Fibroblast of lung (primary cell): ENCODE results near the gene LUC7L3. TPM values are rescaled to one million over a fixed set of nuclear protein-coding genes. Genes with fewer than 3 reads are reported as not detected.

Source experiments
- DNase-seq, 2 donors: peaks; one replicate each; pipeline versions ENCODE4 v3.0.0 to v3.0.0-alpha.2; 2010; ENCODE audit warnings: low read depth in 2 of 2
- H2AFZ ChIP-seq: 2 replicates; pipeline ENCODE4 v1.5.1; 2012; ENCODE audit warnings: low read length, control low read depth, inconsistent platforms
- H3K27ac ChIP-seq: 2 replicates; pipeline ENCODE4 v1.5.1; 2011; ENCODE audit warnings: low read length, control low read depth; ENCODE audit not compliant: insufficient read depth
- H3K27me3 ChIP-seq: 2 replicates; pipeline ENCODE4 v1.5.1; 2011; ENCODE audit warnings: mild to moderate bottlenecking, low read length; ENCODE audit not compliant: control insufficient read depth, insufficient read depth
- H3K36me3 ChIP-seq: 2 replicates; pipeline ENCODE4 v1.5.1; 2011; ENCODE audit warnings: low read length; ENCODE audit not compliant: control insufficient read depth, insufficient read depth
- H3K4me1 ChIP-seq: 2 replicates; pipeline ENCODE4 v1.5.1; 2011; ENCODE audit warnings: low read length; ENCODE audit not compliant: control insufficient read depth, insufficient read depth; ENCODE audit errors: extremely low read depth
- H3K4me2 ChIP-seq: 2 replicates; pipeline ENCODE4 v1.5.1; 2011; ENCODE audit warnings: low read length, control low read depth; ENCODE audit not compliant: insufficient read depth; ENCODE audit errors: extremely low read depth
- H3K4me3 ChIP-seq, 4 experiments: fragments of 200-600 bp in 1 of 4; sonication (generic) in 1 of 4; replicated peaks in 1 of 4; 2 replicates each; pipeline ENCODE4 v1.5.1; 2011 to 2016; ENCODE audit warnings: low read length in 4 of 4, low read depth in 3 of 4, mild to moderate bottlenecking in 3 of 4, control low read depth in 2 of 4, inconsistent platforms in 1 of 4, mixed read lengths in 1 of 4; ENCODE audit not compliant: insufficient read depth in 1 of 4; ENCODE audit errors: control extremely low read depth in 1 of 4
- H3K79me2 ChIP-seq: 2 replicates; pipeline ENCODE4 v1.5.1; 2012; ENCODE audit warnings: mild to moderate bottlenecking, low read length, inconsistent platforms; ENCODE audit not compliant: control insufficient read depth, insufficient read depth
- H3K9ac ChIP-seq: 2 replicates; pipeline ENCODE4 v1.5.1; 2011; ENCODE audit warnings: mild to moderate bottlenecking, low read length, control low read depth; ENCODE audit not compliant: insufficient read depth
- H3K9me3 ChIP-seq: 2 replicates; pipeline ENCODE4 v1.5.1; 2012; ENCODE audit warnings: low read depth, low read length; ENCODE audit not compliant: control insufficient read depth, insufficient read depth
- H4K20me1 ChIP-seq: 2 replicates; pipeline ENCODE4 v1.5.1; 2011; ENCODE audit warnings: low read length; ENCODE audit not compliant: control insufficient read depth, insufficient read depth; ENCODE audit errors: extremely low read depth
- EZH2 ChIP-seq: IDR thresholded peaks from 2 replicates; pipeline ENCODE4 v1.5.1; 2012; ENCODE audit warnings: low read length, control low read depth, mild to moderate bottlenecking; ENCODE audit errors: missing control alignments
- polyA plus RNA-seq, 2 donors: library from polyadenylated mRNA; depleted of rRNA in 1 of 2; stranded (reverse) in 1 of 2; unstranded in 1 of 2; fragments of >200 nt; gene quantifications; 2 replicates each; pipeline ENCODE4 v1.2.1, GENCODE V29; 2011 to 2012; ENCODE audit warnings: missing spikeins in 1 of 2
- total RNA-seq: library from RNA; depleted of rRNA; stranded (reverse); fragments of >200 nt; gene quantifications from 2 replicates; pipeline ENCODE4 v1.2.1, GENCODE V29; 2014
- TF ChIP-seq, protein P1 (sequence below), 2 donors: IDR thresholded peaks in 1 of 2; conservative IDR thresholded peaks in 1 of 2; 1 replicate in 1 of 2; 2 replicates in 1 of 2; pipeline ENCODE4 v1.5.1; 2011 to 2012; ENCODE audit warnings: low read length in 2 of 2, control low read depth in 1 of 2, inconsistent platforms in 1 of 2, low read depth in 1 of 2, mild to moderate bottlenecking in 1 of 2

LUC7L3 gene
- total and polyA plus RNA-seq, 2 donors (not counting 1 experiment from before 2014, with no cell fraction given): 35.2 to 56.5 TPM

- no peak for DNase-seq
- Histone ChIP-seq H3K27me3 (no peaks in the 10 kb centered on the region), H4K20me1 (no peaks in the 10 kb centered on the region), H3K4me3 (no peak overlapping the region), H3K4me1 (no peaks in the 10 kb centered on the region), H3K9ac (no peak overlapping the region), H3K36me3 (no peaks in the 10 kb centered on the region), H3K27ac (no peak overlapping the region), H3K79me2 (no peaks in the 10 kb centered on the region), H2AFZ (no peak overlapping the region), H3K9me3 (no peaks in the 10 kb centered on the region), H3K4me2 (no peak overlapping the region)
- TF ChIP-seq EZH2: no peak
- TF ChIP-seq, protein P1, sequence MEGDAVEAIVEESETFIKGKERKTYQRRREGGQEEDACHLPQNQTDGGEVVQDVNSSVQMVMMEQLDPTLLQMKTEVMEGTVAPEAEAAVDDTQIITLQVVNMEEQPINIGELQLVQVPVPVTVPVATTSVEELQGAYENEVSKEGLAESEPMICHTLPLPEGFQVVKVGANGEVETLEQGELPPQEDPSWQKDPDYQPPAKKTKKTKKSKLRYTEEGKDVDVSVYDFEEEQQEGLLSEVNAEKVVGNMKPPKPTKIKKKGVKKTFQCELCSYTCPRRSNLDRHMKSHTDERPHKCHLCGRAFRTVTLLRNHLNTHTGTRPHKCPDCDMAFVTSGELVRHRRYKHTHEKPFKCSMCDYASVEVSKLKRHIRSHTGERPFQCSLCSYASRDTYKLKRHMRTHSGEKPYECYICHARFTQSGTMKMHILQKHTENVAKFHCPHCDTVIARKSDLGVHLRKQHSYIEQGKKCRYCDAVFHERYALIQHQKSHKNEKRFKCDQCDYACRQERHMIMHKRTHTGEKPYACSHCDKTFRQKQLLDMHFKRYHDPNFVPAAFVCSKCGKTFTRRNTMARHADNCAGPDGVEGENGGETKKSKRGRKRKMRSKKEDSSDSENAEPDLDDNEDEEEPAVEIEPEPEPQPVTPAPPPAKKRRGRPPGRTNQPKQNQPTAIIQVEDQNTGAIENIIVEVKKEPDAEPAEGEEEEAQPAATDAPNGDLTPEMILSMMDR (conservative IDR thresholded peaks at IDR 0.05 in 1 of 2, IDR thresholded peaks at IDR 0.05 in 1 of 2; ENCODE audit: low read depth in 1 of 2, low read length in 2 of 2): no peak
Measured at GRCh38 chr17:50765454-50766221, 46.2 kb downstream of the LUC7L3 start.

GRCh38 chr17:50766222-50767023, 47.0 kb downstream of the LUC7L3 start:
- no peaks in the 10 kb centered on the region for H3K9me3 ChIP-seq
- no peaks in the 10 kb centered on the region for H3K4me1 ChIP-seq
- no peak for DNase-seq
- H3K79me2 ChIP-seq: no peaks in the 10 kb centered on the region
- no peaks in the 10 kb centered on the region for H4K20me1 ChIP-seq
- no peak overlapping the region for H2AFZ ChIP-seq
- H3K36me3 ChIP-seq: no peaks in the 10 kb centered on the region
- no peak overlapping the region for H3K9ac ChIP-seq
- H3K4me3 ChIP-seq: no peak overlapping the region
- no peak overlapping the region for H3K27ac ChIP-seq
- no peak overlapping the region for H3K4me2 ChIP-seq
- TF ChIP-seq, protein P1 (conservative IDR thresholded peaks at IDR 0.05 in 1 of 2, IDR thresholded peaks at IDR 0.05 in 1 of 2; ENCODE audit: low read depth in 1 of 2, low read length in 2 of 2): no peak
- no peak for TF ChIP-seq EZH2
- no peaks in the 10 kb centered on the region for H3K27me3 ChIP-seq

GRCh38 chr17:50767030-50767429, 47.6 kb downstream of the LUC7L3 start:
- no peaks in the 10 kb centered on the region for H3K9me3 ChIP-seq
- no peaks in the 10 kb centered on the region for H3K36me3 ChIP-seq
- no peaks in the 10 kb centered on the region for H4K20me1 ChIP-seq
- TF ChIP-seq, protein P1 (conservative IDR thresholded peaks at IDR 0.05 in 1 of 2, IDR thresholded peaks at IDR 0.05 in 1 of 2; ENCODE audit: low read depth in 1 of 2, low read length in 2 of 2): no peak
- TF ChIP-seq EZH2: no peak
- DNase-seq: no peak
- H3K4me3 ChIP-seq: no peak overlapping the region
- no peaks in the 10 kb centered on the region for H3K79me2 ChIP-seq
- no peaks in the 10 kb centered on the region for H3K4me1 ChIP-seq
- H2AFZ ChIP-seq: no peak overlapping the region
- H3K27me3 ChIP-seq: no peaks in the 10 kb centered on the region
- no peak overlapping the region for H3K9ac ChIP-seq
- H3K4me2 ChIP-seq: no peak overlapping the region
- no peak overlapping the region for H3K27ac ChIP-seq
